ENCODE data around the gene KRTAP5-7. TPM values are rescaled to one million over a fixed set of nuclear protein-coding genes. Genes with fewer than 3 reads are reported as not detected.

The KRTAP5-7 gene
- total RNA-seq = 0.39 TPM
- long read RNA-seq, partial matches to known transcripts = 0 of 1 reads
- long read RNA-seq, other reads (novel, unspliced or antisense) = 0 of 1 reads

GRCh38 chr11:71526796-71527575 is at the start of gene KRTAP5-7:
KRTAP5-7 (plus strand) TSS chr11:71527267; CDS start chr11:71527301, 34 bp downstream.
- peak; percentile 53 for DNase-seq (ENCODE audit: low spot score)

- DNase-seq (ENCODE audit: low spot score) = no peak
Measured at GRCh38 chr11:71477641-71478527, 49.2 kb upstream of the KRTAP5-7 start.

- DNase-seq (ENCODE audit: low spot score) = no peak
Measured at GRCh38 chr11:71478528-71478840, 48.6 kb upstream of the KRTAP5-7 start.

- no peak for DNase-seq (ENCODE audit: low spot score)
Measured at GRCh38 chr11:71481101-71481960, 45.7 kb upstream of the KRTAP5-7 start.

- DNase-seq (ENCODE audit: low spot score) = no peak
Measured at GRCh38 chr11:71482216-71482615, 44.9 kb upstream of the KRTAP5-7 start.

- no peak for DNase-seq (ENCODE audit: low spot score)
Measured at GRCh38 chr11:71482746-71483364, 44.2 kb upstream of the KRTAP5-7 start.

- peak; percentile 8 for DNase-seq (ENCODE audit: low spot score)
Measured at GRCh38 chr11:71483692-71484091, 43.4 kb upstream of the KRTAP5-7 start.

GRCh38 chr11:71484248-71485062 is 42.6 kb upstream of the KRTAP5-7 start:
- DNase-seq (ENCODE audit: low spot score) = peak; percentile 76

- peak; percentile 49 for DNase-seq (ENCODE audit: low spot score)
Measured at GRCh38 chr11:71485063-71485399, 42.0 kb upstream of the KRTAP5-7 start.

GRCh38 chr11:71485466-71485865 is 41.6 kb upstream of the KRTAP5-7 start:
- DNase-seq (ENCODE audit: low spot score) = peak; percentile 55

- DNase-seq (ENCODE audit: low spot score) = peak; percentile 39
Measured at GRCh38 chr11:71486320-71486719, 40.7 kb upstream of the KRTAP5-7 start.

GRCh38 chr11:71488681-71489270 is 38.3 kb upstream of the KRTAP5-7 start:
- peak; percentile 59 for DNase-seq (ENCODE audit: low spot score)

- peak; percentile 85 for DNase-seq (ENCODE audit: low spot score)
Measured at GRCh38 chr11:71489311-71490043, 37.6 kb upstream of the KRTAP5-7 start.

- peak; percentile 82 for DNase-seq (ENCODE audit: low spot score)
Measured at GRCh38 chr11:71490044-71490730, 36.9 kb upstream of the KRTAP5-7 start.

- DNase-seq (ENCODE audit: low spot score) = peak; percentile 82
Measured at GRCh38 chr11:71490731-71491390, 36.2 kb upstream of the KRTAP5-7 start.

GRCh38 chr11:71491531-71491930 is 35.5 kb upstream of the KRTAP5-7 start:
- DNase-seq (ENCODE audit: low spot score) = peak; percentile 83

GRCh38 chr11:71491940-71492339 is 35.1 kb upstream of the KRTAP5-7 start:
- DNase-seq (ENCODE audit: low spot score) = no peak

Measured in mesenteric fat pad (tissue), 1 donor.